ENCODE measurements around the gene LY86.

LY86 gene

DNA sequence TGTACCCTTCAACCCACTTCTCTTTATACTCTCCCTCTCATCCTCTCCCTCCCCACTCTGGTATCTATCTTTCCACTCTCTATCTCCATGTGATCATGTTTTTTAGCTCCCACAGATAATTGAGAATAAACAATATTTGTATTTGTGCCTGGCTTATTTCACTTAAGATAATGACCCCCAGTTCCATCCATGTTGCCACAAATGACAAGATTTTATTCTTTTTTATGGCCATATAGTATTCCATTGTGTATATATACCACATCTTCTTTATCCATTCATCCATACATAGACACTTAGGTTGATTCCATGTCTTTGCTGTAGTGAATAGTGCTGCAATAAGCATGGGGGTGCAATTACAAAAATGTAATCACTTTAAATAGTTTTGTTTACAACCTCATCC is 62.3 kb downstream of the LY86 start:
- CTCF ChIA-PET, result interaction anchor here (0.7 kb wide), 1 partner anchor 94 kb away, joined by 3 read pairs; no protein-coding TSS in a partner anchor
- no peaks in the 10 kb centered on the region for H3K27me3 Mint-ChIP-seq
- peaks cover 10% of the 10 kb centered on the region for H3K9me3 Mint-ChIP-seq
- H3K36me3 Mint-ChIP-seq, result peaks cover 48% of the 10 kb centered on the region
- no peak overlapping the region for H3K4me3 Mint-ChIP-seq
- H3K4me1 Mint-ChIP-seq, result peaks cover 66% of the 10 kb centered on the region
- DNase-seq, result no peak
- H3K27ac Mint-ChIP-seq, result no peak overlapping the region

DNA sequence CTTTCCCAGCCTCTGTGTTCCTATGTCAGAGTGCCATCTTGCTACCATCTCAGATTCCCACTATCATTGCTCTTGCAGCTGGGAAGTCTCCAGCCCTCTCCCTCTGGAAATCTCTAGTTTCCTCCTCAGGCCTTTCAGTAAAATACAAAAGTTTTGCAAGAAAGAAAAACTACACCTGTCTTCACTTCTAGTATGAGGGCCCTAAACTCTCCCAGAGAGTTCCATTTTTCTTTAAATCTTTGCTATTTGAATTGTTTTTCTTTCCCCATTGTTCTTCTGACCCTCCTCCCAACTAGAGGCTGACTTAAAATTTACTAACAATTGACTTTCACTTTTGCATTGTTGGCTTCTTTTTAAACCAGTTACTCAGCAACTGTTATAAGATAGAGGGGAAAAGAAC is 62.8 kb downstream of the LY86 start:
- Mint-ChIP-seq H3K4me3 (no peak overlapping the region), H3K9me3 (peaks cover 10% of the 10 kb centered on the region), H3K4me1 (peaks cover 71% of the 10 kb centered on the region), H3K36me3 (peaks cover 51% of the 10 kb centered on the region), H3K27me3 (no peaks in the 10 kb centered on the region), H3K27ac (peak overlapping the region; percentile 16)
- CTCF ChIA-PET, result no interaction called here
- DNase-seq, result no peak

DNA sequence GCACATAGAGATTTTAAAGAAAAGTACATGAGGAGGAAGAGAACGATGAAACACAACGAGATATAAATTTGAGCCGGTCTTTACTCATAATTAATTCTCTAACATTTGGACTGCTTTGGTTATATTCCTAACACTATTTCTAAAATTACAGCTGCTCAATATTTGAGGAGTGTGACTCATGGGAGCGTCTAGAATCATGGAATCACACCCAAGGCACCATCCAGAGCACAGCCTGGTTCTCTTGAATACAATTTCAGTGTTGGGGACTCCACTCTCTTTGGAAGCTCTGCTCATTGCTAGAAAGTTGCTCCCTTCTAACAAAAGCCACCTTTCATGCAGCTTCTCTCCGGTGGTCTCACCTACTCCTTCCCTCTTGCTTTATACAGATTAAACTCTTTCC is 64.4 kb downstream of the LY86 start:
- DNase-seq, result no peak
- Mint-ChIP-seq H3K27me3 (no peaks in the 10 kb centered on the region), H3K4me1 (peaks cover 87% of the 10 kb centered on the region), H3K9me3 (peaks cover 20% of the 10 kb centered on the region), H3K4me3 (no peak overlapping the region), H3K27ac (peak overlapping the region; percentile 96), H3K36me3 (peaks cover 63% of the 10 kb centered on the region)
- CTCF ChIA-PET, result interaction anchor here (1.5 kb wide), 1 partner anchor 12 kb away, joined by 3 read pairs; no protein-coding TSS in a partner anchor

DNA sequence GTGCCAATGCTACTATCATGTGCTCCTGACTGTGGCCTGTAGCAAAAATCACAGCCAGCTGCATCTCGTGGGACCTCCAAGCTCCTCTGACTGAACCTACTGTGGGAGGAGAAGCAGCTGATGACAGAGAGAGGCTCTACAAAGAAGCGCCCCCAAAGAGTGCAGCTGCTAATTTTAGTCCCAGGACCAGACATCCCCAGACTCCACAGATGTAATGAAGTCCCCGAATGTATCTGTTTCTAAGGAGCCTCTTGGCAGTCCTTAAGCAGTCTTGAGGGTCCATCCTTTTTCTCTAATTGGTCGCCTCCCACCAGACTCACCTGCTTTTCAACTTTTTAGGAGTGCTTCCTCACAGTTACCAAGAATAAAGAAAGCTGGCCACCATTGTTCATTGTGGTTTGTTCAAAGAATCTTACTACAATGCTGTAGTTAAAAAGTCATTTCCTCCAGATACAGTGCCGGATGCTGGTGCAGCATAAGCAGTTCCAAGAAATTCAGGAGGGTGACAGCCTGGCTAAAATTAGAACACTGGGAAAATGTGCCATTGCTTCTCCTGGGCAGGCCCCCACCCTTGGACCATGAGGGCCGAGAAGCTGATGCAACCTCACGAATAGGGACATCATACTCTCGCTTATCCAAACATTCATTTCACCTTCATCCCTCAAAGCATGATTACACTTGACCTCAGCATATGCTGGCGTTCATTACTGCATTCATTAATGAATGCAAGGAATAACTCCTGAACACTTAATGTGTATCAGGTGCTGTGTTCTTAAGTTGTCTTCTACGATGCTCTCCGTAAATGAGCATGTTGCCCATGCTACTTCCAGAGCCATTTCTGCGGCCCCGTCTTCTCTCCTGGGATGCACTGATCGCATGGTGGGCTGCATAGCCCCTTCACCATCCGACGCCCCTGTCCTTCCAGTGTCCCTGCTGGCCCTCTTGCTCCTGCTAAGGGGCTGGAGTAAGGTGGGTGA is 66.4 kb downstream of the LY86 start:
- H3K9me3 Mint-ChIP-seq, result peaks cover 13% of the 10 kb centered on the region
- no peaks in the 10 kb centered on the region for H3K27me3 Mint-ChIP-seq
- H3K4me3 Mint-ChIP-seq, result peak overlapping the region; percentile 46
- H3K36me3 Mint-ChIP-seq, result peaks cover 67% of the 10 kb centered on the region
- peak; percentile 71 for DNase-seq
- peak overlapping the region; percentile 96 for H3K27ac Mint-ChIP-seq
- H3K4me1 Mint-ChIP-seq, result peaks cover 97% of the 10 kb centered on the region
- CTCF ChIA-PET, result interaction anchor here (0.8 to 1.4 kb wide), 3 partner anchors 12 to 66 kb away, joined by 3 to 5 read pairs (median 3); no protein-coding TSS in a partner anchor

DNA sequence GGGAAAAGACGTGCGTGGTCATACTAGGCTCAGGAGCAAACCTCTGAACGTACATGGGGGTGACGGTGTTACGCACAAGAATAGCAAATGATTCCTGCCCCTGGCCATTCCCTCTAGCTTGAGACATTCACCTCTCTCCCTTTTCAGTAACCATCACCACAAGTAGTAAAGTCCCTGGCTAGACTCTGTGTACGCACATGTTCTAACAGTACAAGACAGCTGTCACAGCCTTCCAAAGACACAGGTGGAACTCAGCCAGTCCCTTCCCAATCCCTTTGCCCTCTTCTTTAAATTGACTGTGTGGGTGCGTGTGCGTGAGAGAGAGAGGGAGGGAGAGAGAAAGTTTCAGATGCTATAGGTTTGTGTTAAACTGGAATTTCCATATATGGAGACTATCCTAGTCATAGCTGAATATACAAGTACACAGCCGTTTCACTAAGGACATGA is 67.3 kb downstream of the LY86 start:
- Mint-ChIP-seq H3K4me1 (peaks cover 97% of the 10 kb centered on the region), H3K4me3 (no peak overlapping the region), H3K36me3 (peaks cover 58% of the 10 kb centered on the region), H3K27ac (peak overlapping the region; percentile 96), H3K27me3 (peaks cover 3% of the 10 kb centered on the region), H3K9me3 (peaks cover 11% of the 10 kb centered on the region)
- DNase-seq, result no peak
- CTCF ChIA-PET, result interaction anchor here (0.8 to 1.3 kb wide), 3 partner anchors 67 to 109 kb away, joined by 3 read pairs; no protein-coding TSS in a partner anchor

DNA sequence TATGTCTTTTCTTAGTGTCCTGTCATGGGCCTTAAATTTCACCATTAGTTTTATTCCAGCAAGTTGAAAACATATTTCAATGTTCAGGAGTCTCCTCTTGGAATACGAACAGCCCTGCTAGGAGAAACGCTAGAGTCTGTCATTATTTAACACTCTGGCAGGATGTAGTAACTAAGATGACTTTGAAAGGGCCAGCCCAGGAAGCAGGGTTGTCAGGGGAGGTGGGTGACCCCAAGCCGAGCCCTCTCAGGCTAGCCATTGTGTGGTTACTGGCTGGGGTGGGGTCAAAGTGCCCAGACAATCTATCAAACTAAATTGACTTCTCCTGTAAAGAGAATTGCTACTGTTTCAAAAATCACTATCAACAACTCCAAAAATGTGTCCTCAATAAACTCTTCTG is 67.8 kb downstream of the LY86 start:
- Mint-ChIP-seq H3K27ac (peak overlapping the region; percentile 96), H3K4me1 (peaks cover 97% of the 10 kb centered on the region), H3K36me3 (peaks cover 54% of the 10 kb centered on the region), H3K9me3 (peaks cover 9% of the 10 kb centered on the region), H3K4me3 (no peak overlapping the region), H3K27me3 (peaks cover 6% of the 10 kb centered on the region)
- peak; percentile 51 for DNase-seq
- CTCF ChIA-PET, result interaction anchor here (1.1 to 1.3 kb wide), 2 partner anchors 100 to 109 kb away, joined by 3 read pairs; no protein-coding TSS in a partner anchor

DNA sequence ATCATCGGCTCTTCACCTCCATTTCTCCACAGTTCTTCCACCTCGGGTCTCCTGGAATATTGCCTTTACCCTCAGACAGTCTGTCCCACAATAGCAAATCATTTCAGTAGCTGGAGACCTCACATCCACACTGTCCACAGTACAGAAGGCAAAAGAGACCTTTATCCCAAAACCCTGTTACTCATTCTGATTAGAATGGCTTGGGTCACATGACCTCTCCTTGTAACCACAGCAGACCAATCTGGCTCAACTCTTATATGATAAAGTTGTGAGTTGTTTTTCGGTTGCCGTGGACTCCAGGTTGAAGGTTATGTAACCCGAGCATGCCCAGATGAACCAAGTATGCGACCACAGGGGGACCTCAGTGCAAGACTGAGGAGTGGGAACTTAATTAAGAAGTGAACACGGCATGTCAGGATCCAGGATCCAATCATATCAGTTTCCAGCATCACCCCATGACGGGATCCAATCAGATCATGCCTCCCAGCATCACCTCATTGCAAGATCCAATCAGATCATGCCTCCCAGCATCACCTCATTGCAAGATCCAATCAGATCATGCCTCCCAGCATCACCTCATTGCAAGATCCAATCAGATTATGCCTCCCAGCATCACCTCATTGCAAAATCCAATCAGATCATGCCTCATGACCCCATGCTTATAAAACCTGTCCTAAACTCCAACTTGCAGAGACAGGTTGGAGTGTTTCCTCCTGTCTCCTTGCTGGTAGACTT is 68.7 kb downstream of the LY86 start:
- DNase-seq, result peak; percentile 34
- Mint-ChIP-seq H3K4me1 (peaks cover 100% of the 10 kb centered on the region), H3K27ac (peak overlapping the region; percentile 96), H3K36me3 (peaks cover 53% of the 10 kb centered on the region), H3K9me3 (peaks cover 9% of the 10 kb centered on the region), H3K4me3 (no peak overlapping the region), H3K27me3 (peaks cover 6% of the 10 kb centered on the region)
- CTCF ChIA-PET, result interaction anchor here (1.1 to 1.3 kb wide), 2 partner anchors 101 to 110 kb away, joined by 3 read pairs; no protein-coding TSS in a partner anchor

DNA sequence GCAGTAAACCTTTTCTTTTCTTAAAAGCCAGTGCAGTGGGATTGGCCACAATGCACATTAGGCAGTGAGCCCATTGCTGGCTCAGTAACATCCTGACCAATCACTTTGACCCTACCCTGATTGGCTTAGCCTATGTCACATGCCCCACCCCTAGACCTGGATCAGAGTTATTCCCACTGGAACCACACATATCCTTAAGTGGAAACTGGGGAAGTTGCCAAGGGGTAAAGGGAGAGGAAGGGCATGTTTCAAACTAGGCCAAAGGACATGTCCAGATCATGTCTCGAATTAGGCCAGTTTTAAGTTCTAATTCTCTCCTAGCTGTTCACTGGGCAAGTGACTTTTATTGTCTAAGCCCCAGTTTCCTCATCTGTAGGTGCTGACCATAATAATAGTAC is 69.3 kb downstream of the LY86 start:
- H3K4me3 Mint-ChIP-seq, result no peak overlapping the region
- DNase-seq, result no peak
- CTCF ChIA-PET, result interaction anchor here (1.1 kb wide), 1 partner anchor 102 kb away, joined by 3 read pairs; no protein-coding TSS in a partner anchor

DNA sequence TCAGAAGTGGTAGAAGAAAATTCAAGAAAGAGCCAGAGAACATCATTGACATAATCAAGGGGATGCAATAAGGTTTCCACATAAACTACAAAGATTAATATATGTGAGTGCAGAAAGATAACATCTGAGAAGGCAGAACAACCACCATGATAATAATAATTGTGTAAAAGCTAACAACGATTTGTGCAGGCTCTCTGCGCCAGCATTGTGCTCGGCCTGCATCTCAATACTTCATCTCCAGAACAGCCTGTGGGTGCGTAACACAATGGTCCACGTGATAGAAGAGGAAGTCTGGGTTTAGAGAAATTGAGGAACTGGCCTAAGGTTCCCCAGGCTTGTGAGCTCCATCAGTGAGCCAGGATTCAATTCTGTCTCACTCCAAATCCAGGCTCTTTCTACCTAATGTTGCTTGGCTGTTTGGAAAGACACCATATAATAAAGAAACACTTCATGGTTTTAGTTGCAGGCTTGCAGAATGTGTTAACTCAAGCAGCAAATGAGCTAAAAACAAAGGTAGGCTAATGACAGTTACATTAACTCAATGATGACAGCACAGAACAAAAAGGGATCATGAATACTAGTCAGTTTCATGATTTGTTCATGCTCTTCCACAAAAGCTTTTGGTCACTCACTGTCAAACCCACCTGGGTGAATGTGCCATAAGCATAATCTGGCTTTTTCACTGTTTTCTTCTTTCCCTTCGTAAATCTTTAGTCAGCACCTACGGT is 71.2 kb downstream of the LY86 start:
- peak overlapping the region; percentile 96 for H3K27ac Mint-ChIP-seq
- peaks cover 96% of the 10 kb centered on the region for H3K4me1 Mint-ChIP-seq
- H3K36me3 Mint-ChIP-seq, result peaks cover 37% of the 10 kb centered on the region
- H3K4me3 Mint-ChIP-seq, result no peak overlapping the region
- H3K9me3 Mint-ChIP-seq, result peaks cover 9% of the 10 kb centered on the region
- CTCF ChIA-PET, result interaction anchor here (0.6 to 1.4 kb wide), 6 partner anchors 12 to 103 kb away, joined by 4 to 5 read pairs (median 4); no protein-coding TSS in a partner anchor
- DNase-seq, result no peak
- peaks cover 6% of the 10 kb centered on the region for H3K27me3 Mint-ChIP-seq

More for the DNA sequence above, 69.3 kb downstream of the LY86 start:
- peak overlapping the region; percentile 96 for H3K27ac Mint-ChIP-seq
- peaks cover 6% of the 10 kb centered on the region for H3K27me3 Mint-ChIP-seq
- peaks cover 9% of the 10 kb centered on the region for H3K9me3 Mint-ChIP-seq
- peaks cover 100% of the 10 kb centered on the region for H3K4me1 Mint-ChIP-seq
- H3K36me3 Mint-ChIP-seq, result peaks cover 49% of the 10 kb centered on the region

DNA sequence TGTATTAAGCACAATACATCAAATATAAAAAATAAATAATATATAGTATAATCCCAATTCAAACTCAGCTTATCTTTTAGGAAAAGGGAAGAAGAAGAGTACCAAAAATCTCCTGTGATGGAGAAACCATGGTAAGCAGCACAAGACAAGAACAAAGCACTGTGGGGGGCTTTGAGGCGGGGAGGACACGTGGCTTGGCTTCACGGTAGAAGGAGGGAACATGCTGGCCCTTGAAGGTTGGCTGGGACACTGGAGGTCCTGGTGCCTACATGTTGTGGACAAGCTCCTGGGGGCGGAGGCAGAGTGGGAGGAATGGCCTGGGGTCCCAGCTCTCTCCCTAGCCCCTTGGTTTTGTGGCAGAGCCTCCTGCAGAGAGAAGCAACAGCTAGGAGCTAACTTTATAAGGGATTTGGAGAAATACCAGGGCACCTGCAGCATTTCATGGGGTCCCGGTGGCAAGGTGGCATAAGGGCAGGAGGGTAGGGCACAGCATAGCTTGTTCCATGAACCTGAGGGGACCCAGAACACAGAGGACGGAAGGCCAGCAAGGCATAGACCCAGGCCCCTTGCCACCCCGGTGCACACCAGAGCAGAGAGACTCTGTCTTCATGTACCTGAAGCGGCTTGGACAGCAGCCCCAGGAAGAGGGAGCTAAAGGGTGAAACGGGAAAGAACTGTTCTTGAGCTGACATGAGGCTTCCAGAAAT is 72.0 kb downstream of the LY86 start:
- DNase-seq, result no peak
- CTCF ChIA-PET, result interaction anchor here (1.1 to 1.4 kb wide), 3 partner anchors 12 to 104 kb away, joined by 3 to 4 read pairs (median 4); no protein-coding TSS in a partner anchor
- peaks cover 90% of the 10 kb centered on the region for H3K4me1 Mint-ChIP-seq
- H3K27me3 Mint-ChIP-seq, result peaks cover 8% of the 10 kb centered on the region
- H3K36me3 Mint-ChIP-seq, result peaks cover 32% of the 10 kb centered on the region
- peak overlapping the region; percentile 96 for H3K27ac Mint-ChIP-seq
- H3K4me3 Mint-ChIP-seq, result peak overlapping the region; percentile 26
- peaks cover 9% of the 10 kb centered on the region for H3K9me3 Mint-ChIP-seq

DNA sequence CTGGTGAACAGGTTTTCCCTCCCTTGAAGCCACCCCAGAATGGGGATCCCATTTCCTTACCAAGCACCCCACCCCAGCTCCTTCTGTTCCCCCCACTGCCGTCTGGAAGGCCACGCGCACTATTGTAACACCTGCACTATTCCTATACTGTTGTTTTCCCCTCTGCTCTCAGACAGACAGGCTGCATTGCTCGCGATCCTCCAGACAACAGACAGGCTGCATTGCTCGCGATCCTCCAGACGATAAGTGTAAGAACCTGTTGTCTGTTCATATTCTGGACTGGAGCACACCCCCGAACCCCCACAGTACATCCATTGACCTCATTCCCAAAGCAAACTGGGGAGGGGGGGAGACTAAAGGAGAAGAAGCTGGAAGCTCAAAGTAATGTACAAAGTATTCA is 72.7 kb downstream of the LY86 start:
- Mint-ChIP-seq H3K9me3 (peaks cover 9% of the 10 kb centered on the region), H3K4me1 (peaks cover 85% of the 10 kb centered on the region), H3K27me3 (peaks cover 13% of the 10 kb centered on the region), H3K27ac (peak overlapping the region; percentile 96), H3K36me3 (peaks cover 29% of the 10 kb centered on the region), H3K4me3 (no peak overlapping the region)
- CTCF ChIA-PET, result interaction anchor here (1.1 to 1.4 kb wide), 2 partner anchors 13 to 16 kb away, joined by 3 to 4 read pairs; no protein-coding TSS in a partner anchor
- DNase-seq, result no peak

DNA sequence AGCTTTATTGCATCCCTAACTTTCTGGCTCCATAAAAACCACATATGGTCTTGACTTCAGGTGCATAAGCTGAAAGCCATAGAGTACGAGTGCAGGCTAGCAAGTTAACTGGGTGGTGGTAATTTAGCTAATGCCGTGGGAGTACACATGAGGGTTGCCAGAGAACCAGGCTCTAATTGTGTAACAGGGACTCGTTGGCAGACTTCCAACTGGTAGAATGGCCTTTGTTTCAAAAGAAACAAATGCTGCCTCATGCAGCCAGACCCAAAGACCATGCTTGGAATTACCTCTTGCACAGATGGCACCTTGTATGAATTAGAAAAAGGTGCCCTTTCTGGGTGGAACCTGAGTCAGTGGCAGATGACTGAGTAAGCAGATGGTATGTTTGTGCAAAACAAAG is 73.2 kb downstream of the LY86 start:
- peaks cover 13% of the 10 kb centered on the region for H3K27me3 Mint-ChIP-seq
- peak overlapping the region; percentile 96 for H3K27ac Mint-ChIP-seq
- DNase-seq, result no peak
- CTCF ChIA-PET, result interaction anchor here (1.1 kb wide), 1 partner anchor 15 kb away, joined by 3 read pairs; no protein-coding TSS in a partner anchor
- no peak overlapping the region for H3K4me3 Mint-ChIP-seq
- peaks cover 81% of the 10 kb centered on the region for H3K4me1 Mint-ChIP-seq
- H3K9me3 Mint-ChIP-seq, result peaks cover 9% of the 10 kb centered on the region
- H3K36me3 Mint-ChIP-seq, result peaks cover 26% of the 10 kb centered on the region

Measured in activated naive CD4-positive, alpha-beta T cell treated with anti-CD3 and anti-CD28 coated beads, Interleukin-2, amount 10 ng/mL, durations not matched to agents 7 days and 5 days (primary cell).